Measurements from ENCODE around the gene RBBP8.

The RBBP8 gene

GRCh38 chr18:22974707-22975106, 41.6 kb downstream of the RBBP8 start:
- Histone ChIP-seq H3K27me3 (ENCODE audit: insufficient read depth, low read depth) (no peaks in the 10 kb centered on the region), H3K79me2 (ENCODE audit: insufficient read depth, low read depth) (no peaks in the 10 kb centered on the region), H3K4me3 (IDR thresholded peaks at IDR 0.05; ENCODE audit: insufficient read depth, low read depth, low read length) (no peak overlapping the region), H3K4me2 (no peak overlapping the region), H4K20me1 (ENCODE audit: insufficient read depth) (no peaks in the 10 kb centered on the region), H3K9ac (no peak overlapping the region), H2AFZ (ENCODE audit: low read depth) (no peak overlapping the region), H3K36me3 (ENCODE audit: insufficient read depth) (0 out of 2 replicates have a peak, but pooled peaks cover 3% of the 10 kb centered on the region), H3K27ac (no peak overlapping the region), H3K4me1 (ENCODE audit: low read depth, poor library complexity, severe bottlenecking) (no peaks in the 10 kb centered on the region)
- TF ChIP-seq CTCF (conservative IDR thresholded peaks at IDR 0.05; ENCODE audit: low read depth, low read length), result no peak

DNA sequence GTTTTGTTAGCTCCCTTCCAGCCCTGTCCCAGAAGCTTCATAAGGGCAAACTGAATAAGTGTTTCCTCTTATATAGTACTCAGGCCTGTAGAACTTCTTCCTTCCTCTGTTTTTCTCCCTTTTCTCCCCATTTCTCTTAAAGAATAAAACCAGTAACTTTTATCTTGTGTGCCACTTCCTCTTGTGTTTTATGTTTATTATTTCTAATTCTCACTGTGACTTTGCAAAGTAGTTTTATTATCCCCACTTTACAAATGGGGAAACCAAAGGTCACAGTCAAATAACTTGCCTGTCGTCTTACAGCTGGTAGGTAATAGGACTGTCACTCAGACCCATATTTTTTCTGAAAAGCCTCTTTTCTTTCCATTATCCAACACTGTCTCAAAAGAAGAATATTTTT, 42.4 kb downstream of the RBBP8 start:
- H2AFZ ChIP-seq (ENCODE audit: low read depth), result no peak overlapping the region
- H3K4me2 ChIP-seq, result no peak overlapping the region
- 0 out of 2 replicates have a peak, but pooled peaks cover 3% of the 10 kb centered on the region for H3K36me3 ChIP-seq (ENCODE audit: insufficient read depth)
- no peak for TF ChIP-seq CTCF (conservative IDR thresholded peaks at IDR 0.05; ENCODE audit: low read depth, low read length)
- H3K4me3 ChIP-seq (IDR thresholded peaks at IDR 0.05; ENCODE audit: insufficient read depth, low read depth, low read length), result no peak overlapping the region
- no peaks in the 10 kb centered on the region for H4K20me1 ChIP-seq (ENCODE audit: insufficient read depth)
- no peaks in the 10 kb centered on the region for H3K79me2 ChIP-seq (ENCODE audit: insufficient read depth, low read depth)
- no peak overlapping the region for H3K9ac ChIP-seq
- no peaks in the 10 kb centered on the region for H3K4me1 ChIP-seq (ENCODE audit: low read depth, poor library complexity, severe bottlenecking)
- no peak overlapping the region for H3K27ac ChIP-seq
- no peaks in the 10 kb centered on the region for H3K27me3 ChIP-seq (ENCODE audit: insufficient read depth, low read depth)

DNA sequence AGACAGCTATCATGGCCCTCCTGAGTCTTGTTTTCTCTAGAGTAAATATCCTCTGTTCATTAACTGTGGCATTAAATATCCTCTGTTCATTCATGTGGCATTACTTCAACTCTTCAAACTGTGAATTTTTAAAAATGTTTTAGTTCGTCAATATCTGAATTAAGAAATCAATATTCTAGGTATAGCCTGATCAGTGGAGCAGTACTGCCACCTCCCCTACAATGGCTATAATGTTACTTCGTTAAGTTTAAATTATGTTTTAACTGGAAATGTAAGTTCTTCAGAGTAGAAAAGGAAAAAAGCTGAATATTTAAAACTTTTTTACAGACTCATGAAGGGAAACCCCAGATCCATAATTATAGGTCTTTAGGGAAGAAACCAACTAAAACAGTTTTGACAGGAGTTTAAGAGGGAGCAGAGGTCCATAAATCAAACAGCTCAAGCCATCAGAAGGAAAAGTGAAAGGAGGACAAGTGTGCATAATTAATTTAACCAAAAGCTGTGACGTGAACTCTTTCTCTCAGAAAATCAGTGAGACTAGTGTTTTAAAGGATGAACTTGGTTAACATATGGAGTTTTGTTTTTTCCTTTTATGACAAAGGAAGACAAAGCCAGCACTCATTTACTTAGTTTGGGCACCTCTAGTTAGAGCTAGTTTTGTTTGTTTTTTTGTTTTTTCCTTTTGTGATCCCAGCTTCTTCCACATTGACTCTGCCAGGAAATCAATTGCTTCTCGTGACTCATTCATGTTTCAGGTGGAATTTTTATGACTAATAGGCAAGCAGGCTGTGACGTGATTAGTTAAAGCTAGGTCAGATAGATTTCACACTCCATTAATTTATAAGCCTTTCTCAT, 44.9 kb downstream of the RBBP8 start:
- no peaks in the 10 kb centered on the region for H3K79me2 ChIP-seq (ENCODE audit: insufficient read depth, low read depth)
- peaks cover 12% of the 10 kb centered on the region; the same call in 1 of the 2 replicates for H3K36me3 ChIP-seq (ENCODE audit: insufficient read depth)
- no peak overlapping the region for H2AFZ ChIP-seq (ENCODE audit: low read depth)
- H3K27me3 ChIP-seq (ENCODE audit: insufficient read depth, low read depth), result no peaks in the 10 kb centered on the region
- TF ChIP-seq CTCF (conservative IDR thresholded peaks at IDR 0.05; ENCODE audit: low read depth, low read length), result no peak
- no peaks in the 10 kb centered on the region for H3K4me1 ChIP-seq (ENCODE audit: low read depth, poor library complexity, severe bottlenecking)
- H3K4me3 ChIP-seq (IDR thresholded peaks at IDR 0.05; ENCODE audit: insufficient read depth, low read depth, low read length), result no peak overlapping the region
- H4K20me1 ChIP-seq (ENCODE audit: insufficient read depth), result no peaks in the 10 kb centered on the region
- H3K4me2 ChIP-seq, result no peak overlapping the region
- no peak overlapping the region for H3K27ac ChIP-seq
- H3K9ac ChIP-seq, result no peak overlapping the region

GRCh38 chr18:22980394-22980793, 47.3 kb downstream of the RBBP8 start:
- TF ChIP-seq CTCF (conservative IDR thresholded peaks at IDR 0.05; ENCODE audit: low read depth, low read length), result no peak
- Histone ChIP-seq H3K9ac (no peak overlapping the region), H3K27me3 (ENCODE audit: insufficient read depth, low read depth) (no peaks in the 10 kb centered on the region), H4K20me1 (ENCODE audit: insufficient read depth) (no peaks in the 10 kb centered on the region), H3K4me3 (IDR thresholded peaks at IDR 0.05; ENCODE audit: insufficient read depth, low read depth, low read length) (no peak overlapping the region), H2AFZ (ENCODE audit: low read depth) (no peak overlapping the region), H3K4me1 (ENCODE audit: low read depth, poor library complexity, severe bottlenecking) (no peaks in the 10 kb centered on the region), H3K36me3 (ENCODE audit: insufficient read depth) (peaks cover 12% of the 10 kb centered on the region; the same call in 1 of the 2 replicates), H3K27ac (no peak overlapping the region), H3K4me2 (no peak overlapping the region), H3K79me2 (ENCODE audit: insufficient read depth, low read depth) (no peaks in the 10 kb centered on the region)

Measured in KMS-11 (cell line).